ENCODE measurements around the gene ROR1. TPM values are rescaled to one million over a fixed set of nuclear protein-coding genes. Genes with fewer than 3 reads are reported as not detected.

Gene ROR1
- total and polyA plus RNA-seq, 2 of the 4 experiments (the other 2 are of a cell fraction): 4.4 to 10.0 TPM

DNA sequence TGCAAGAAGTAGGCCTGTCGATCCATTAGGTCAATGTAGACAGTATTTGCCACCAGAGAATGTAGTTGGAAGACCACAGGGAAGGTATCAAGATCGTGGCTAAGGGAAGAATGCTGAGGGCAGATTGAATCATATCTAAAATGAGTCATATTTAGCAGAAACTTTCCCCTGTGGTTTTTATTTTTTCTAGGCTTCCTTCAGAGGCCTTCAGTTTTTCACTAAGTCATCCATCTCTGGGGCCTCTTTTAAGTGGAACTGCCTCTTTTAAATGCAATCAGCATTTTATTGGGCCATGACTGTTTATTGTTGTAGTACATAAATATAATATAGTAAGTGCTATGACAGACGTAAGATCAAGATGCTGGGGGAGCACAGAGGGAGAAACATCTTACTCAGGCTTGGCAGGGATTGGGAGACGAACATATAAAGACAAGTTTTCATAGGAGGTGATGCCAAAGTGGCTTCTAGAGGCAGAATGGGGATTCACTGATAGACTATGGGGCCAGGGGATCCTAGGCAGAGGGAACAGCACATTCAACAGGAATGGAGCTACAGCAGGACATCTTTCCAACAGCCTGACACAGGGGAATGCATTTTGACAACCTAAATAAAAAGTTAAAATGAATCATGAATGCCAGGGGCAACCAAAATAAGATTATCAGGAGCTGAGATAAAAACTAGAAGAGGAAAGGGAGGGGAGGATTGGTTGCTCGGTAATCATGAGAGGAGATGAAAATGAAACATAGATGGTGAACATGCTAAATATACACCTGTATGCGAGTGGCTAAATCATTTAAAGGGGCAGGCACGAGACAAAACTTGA, 449.7 kb downstream of the ROR1 start:
- CTCF ChIA-PET: no interaction called here
- TF ChIP-seq BHLHE40 (IDR thresholded peaks at IDR 0.05; ENCODE audit: low read depth, low read length): peak; percentile 42; the same call in 1 of the 2 replicates
- no peak for TF ChIP-seq RCOR1 (IDR thresholded peaks at IDR 0.05; ENCODE audit: insufficient replicate concordance, low read length)
- TF ChIP-seq SMC3 (IDR thresholded peaks at IDR 0.05; ENCODE audit: low read depth, low read length): no peak
- peak; percentile 29; the same call in 1 of the 2 replicates for TF ChIP-seq CEBPB (IDR thresholded peaks at IDR 0.05; ENCODE audit: low read depth, low read length)
- TF ChIP-seq, protein P1, sequence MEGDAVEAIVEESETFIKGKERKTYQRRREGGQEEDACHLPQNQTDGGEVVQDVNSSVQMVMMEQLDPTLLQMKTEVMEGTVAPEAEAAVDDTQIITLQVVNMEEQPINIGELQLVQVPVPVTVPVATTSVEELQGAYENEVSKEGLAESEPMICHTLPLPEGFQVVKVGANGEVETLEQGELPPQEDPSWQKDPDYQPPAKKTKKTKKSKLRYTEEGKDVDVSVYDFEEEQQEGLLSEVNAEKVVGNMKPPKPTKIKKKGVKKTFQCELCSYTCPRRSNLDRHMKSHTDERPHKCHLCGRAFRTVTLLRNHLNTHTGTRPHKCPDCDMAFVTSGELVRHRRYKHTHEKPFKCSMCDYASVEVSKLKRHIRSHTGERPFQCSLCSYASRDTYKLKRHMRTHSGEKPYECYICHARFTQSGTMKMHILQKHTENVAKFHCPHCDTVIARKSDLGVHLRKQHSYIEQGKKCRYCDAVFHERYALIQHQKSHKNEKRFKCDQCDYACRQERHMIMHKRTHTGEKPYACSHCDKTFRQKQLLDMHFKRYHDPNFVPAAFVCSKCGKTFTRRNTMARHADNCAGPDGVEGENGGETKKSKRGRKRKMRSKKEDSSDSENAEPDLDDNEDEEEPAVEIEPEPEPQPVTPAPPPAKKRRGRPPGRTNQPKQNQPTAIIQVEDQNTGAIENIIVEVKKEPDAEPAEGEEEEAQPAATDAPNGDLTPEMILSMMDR (conservative IDR thresholded peaks at IDR 0.05; ENCODE audit: low read depth, low read length): no peak
- TF ChIP-seq MAFK (IDR thresholded peaks at IDR 0.05; ENCODE audit: low read depth, low read length): peak; percentile 70
- TF ChIP-seq POLR2A (IDR thresholded peaks at IDR 0.05; ENCODE audit: low read depth, low read length): no peak
- peak; percentile 92 for TF ChIP-seq FOS (IDR thresholded peaks at IDR 0.05; ENCODE audit: low read depth, low read length)
- no peak for TF ChIP-seq ELK1 (IDR thresholded peaks at IDR 0.05; ENCODE audit: borderline replicate concordance, low read depth, low read length)
- peak; percentile 60 for TF ChIP-seq NFE2L2 (IDR thresholded peaks at IDR 0.05; ENCODE audit: low read depth, low read length)
- no peak for TF ChIP-seq CHD1 (IDR thresholded peaks at IDR 0.05; ENCODE audit: low read depth, low read length)
- no peak for TF ChIP-seq RAD21 (IDR thresholded peaks at IDR 0.05; ENCODE audit: low read length)
- TF ChIP-seq USF2 (IDR thresholded peaks at IDR 0.05; ENCODE audit: low read depth, low read length): no peak
- TF ChIP-seq MXI1 (IDR thresholded peaks at IDR 0.05; ENCODE audit: borderline replicate concordance, low read depth, low read length): no peak

More for the DNA sequence above, 449.7 kb downstream of the ROR1 start:
- no peaks in the 10 kb centered on the region for H3K79me1 ChIP-seq (ENCODE audit: low read depth in 1 of 2, low read length in 2 of 2)
- 0 out of 2 replicates have a peak overlapping the region, but pooled peaks have one; percentile 10 for H3K14ac ChIP-seq (replicated peaks; ENCODE audit: low read depth, low read length)
- in situ Hi-C loops (cut with MboI; ENCODE audit: low sequenced_read_pairs) (no loop called here), dilution Hi-C loops (cut with HindIII; ENCODE audit: low sequenced_read_pairs, unreplicated experiment) (no loop called here), intact Hi-C loops (cut with micrococcal nuclease) (no loop called here)
- peak overlapping the region in 1 of 2 experiments; percentile 60; a peak in 2 of 4 replicates for H4K8ac ChIP-seq (ENCODE audit: low read depth in 2 of 2, low read length in 2 of 2)
- H3K9me1 ChIP-seq (ENCODE audit: insufficient read depth, low read length): no peaks in the 10 kb centered on the region; the same call in 1 of the 2 replicates
- H2BK20ac ChIP-seq (ENCODE audit: low read depth, low read length): peak overlapping the region; percentile 68
- no peaks in the 10 kb centered on the region for H4K20me1 ChIP-seq (ENCODE audit: insufficient read depth, low read length)
- no peak overlapping the region for H2AFZ ChIP-seq (replicated peaks; ENCODE audit: low read length, poor library complexity)
- no TSS peak for BruUV-seq (replicated peaks)
- no peak overlapping the region for H4K5ac ChIP-seq (ENCODE audit: low read depth, low read length)
- no peak overlapping the region for H3K56ac ChIP-seq (ENCODE audit: extremely low read depth, insufficient read depth, low read length)
- H3K4ac ChIP-seq (ENCODE audit: low read depth, low read length): peak overlapping the region; percentile 51
- DNase-seq (peak; percentile 95), ATAC-seq (ENCODE audit: low read depth) (peak; percentile 88)
- H3K18ac ChIP-seq (ENCODE audit: low read depth, low read length): peak overlapping the region; percentile 66
- POLR2A ChIA-PET (ENCODE audit: unreplicated experiment): no interaction called here
- peak overlapping the region; percentile 10; the same call in 1 of the 3 replicates for H2BK15ac ChIP-seq (ENCODE audit: low read depth, low read length)
- H3K9ac ChIP-seq (ENCODE audit: low read depth, low read length): no peak overlapping the region
- no peak overlapping the region for H3K23ac ChIP-seq (ENCODE audit: low read depth, low read length)
- no peaks in the 10 kb centered on the region for H3K27me3 ChIP-seq (ENCODE audit: control insufficient read depth, insufficient read depth, low read length)
- H3K36me3 ChIP-seq (ENCODE audit: control insufficient read depth, insufficient read depth, low read length): no peaks in the 10 kb centered on the region
- peak overlapping the region; percentile 34 for H2BK120ac ChIP-seq (ENCODE audit: low read depth, low read length)
- peak overlapping the region; percentile 82; the same call in 1 of the 2 replicates for H3K27ac ChIP-seq (ENCODE audit: insufficient read depth, low read length)
- H3K4me1 ChIP-seq (ENCODE audit: control insufficient read depth, insufficient read depth, low read length): peaks cover 7% of the 10 kb centered on the region
- peak overlapping the region; percentile 59; the same call in 1 of the 2 replicates for H3K4me2 ChIP-seq (ENCODE audit: low read depth, low read length)
- WGBS, 2 experiments (ENCODE audit: extremely low coverage in 2 of 2, insufficient read length in 1 of 2): 0% methylated on average over 2 of the region's 7 CpGs; no CpG with 5 or more reads in 1 of the 2 experiments
- no peak overlapping the region for H3K4me3 ChIP-seq (ENCODE audit: insufficient read depth, low read depth, low read length)
- no peak overlapping the region for H2AK5ac ChIP-seq (ENCODE audit: low read depth, low read length)
- no peak overlapping the region for H2AK9ac ChIP-seq (replicated peaks; ENCODE audit: low read depth, low read length, poor library complexity)
- H3K9me3 ChIP-seq (ENCODE audit: control insufficient read depth, insufficient read depth, low read length): no peaks in the 10 kb centered on the region
- H4K91ac ChIP-seq (ENCODE audit: insufficient read depth, low read depth, low read length): peak overlapping the region; percentile 27; the same call in 1 of the 2 replicates
- H2BK5ac ChIP-seq (ENCODE audit: low read depth, low read length, poor library complexity, severe bottlenecking): peak overlapping the region; percentile 88
